ENCODE data around the gene MYH11. TPM values are rescaled to one million over a fixed set of nuclear protein-coding genes. Genes with fewer than 3 reads are reported as not detected.

Gene MYH11
- total RNA-seq, 2 donors from 2014 or later, result 2,411 to 2,456 TPM

DNA sequence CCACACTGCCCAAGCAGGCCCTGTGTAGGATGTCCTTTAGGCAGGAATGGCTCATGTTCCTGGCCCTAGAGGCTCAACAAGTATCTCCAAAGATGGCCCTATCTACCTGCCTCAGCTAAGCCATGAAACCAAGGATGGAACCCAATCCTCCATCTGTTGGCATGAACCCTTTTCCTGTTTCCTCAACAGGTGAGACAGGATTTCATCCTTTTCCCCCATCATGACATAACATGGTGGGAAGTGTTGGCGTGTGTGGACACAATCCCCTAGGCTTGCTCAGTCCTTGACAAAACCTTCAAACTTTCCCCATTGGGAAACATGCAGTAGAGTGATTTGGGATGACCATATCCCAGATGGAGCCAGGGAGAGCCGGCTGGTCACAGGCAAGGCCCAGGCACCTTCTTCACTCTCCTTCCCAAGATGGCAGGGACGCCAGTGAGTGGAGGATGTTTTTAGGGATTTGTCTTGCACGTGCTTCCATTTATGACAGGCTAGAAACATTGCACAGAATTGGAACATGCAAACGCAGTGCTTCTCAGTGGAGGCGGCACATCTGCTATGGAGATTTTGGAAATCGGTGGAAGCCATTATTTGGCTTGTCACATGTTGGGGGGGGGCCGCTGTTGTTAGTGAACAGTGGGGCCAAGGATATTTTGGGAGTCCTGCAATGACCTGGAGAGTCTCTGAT is 77.0 kb downstream of the MYH11 start:
- DNase-seq (ENCODE audit: low spot score) (no peak), ATAC-seq (ENCODE audit: insufficient number of reproducible peaks, low FRiP score, low read depth) (no peak)
- Histone ChIP-seq H3K27me3 (replicated peaks; ENCODE audit: insufficient read depth) (no peaks in the 10 kb centered on the region), H3K9me3 (no peaks in the 10 kb centered on the region), H3K4me1 (ENCODE audit: control insufficient read depth in 1 of 2, low read depth in 2 of 2) (peaks cover 4 to 72% of the 10 kb centered on the region in 2 donors), H3K4me3 (no peak overlapping the region), H3K36me3 (peaks cover 94% of the 10 kb centered on the region), H3K27ac (peak overlapping the region; percentile 5 to 67)
- TF ChIP-seq, protein P1, sequence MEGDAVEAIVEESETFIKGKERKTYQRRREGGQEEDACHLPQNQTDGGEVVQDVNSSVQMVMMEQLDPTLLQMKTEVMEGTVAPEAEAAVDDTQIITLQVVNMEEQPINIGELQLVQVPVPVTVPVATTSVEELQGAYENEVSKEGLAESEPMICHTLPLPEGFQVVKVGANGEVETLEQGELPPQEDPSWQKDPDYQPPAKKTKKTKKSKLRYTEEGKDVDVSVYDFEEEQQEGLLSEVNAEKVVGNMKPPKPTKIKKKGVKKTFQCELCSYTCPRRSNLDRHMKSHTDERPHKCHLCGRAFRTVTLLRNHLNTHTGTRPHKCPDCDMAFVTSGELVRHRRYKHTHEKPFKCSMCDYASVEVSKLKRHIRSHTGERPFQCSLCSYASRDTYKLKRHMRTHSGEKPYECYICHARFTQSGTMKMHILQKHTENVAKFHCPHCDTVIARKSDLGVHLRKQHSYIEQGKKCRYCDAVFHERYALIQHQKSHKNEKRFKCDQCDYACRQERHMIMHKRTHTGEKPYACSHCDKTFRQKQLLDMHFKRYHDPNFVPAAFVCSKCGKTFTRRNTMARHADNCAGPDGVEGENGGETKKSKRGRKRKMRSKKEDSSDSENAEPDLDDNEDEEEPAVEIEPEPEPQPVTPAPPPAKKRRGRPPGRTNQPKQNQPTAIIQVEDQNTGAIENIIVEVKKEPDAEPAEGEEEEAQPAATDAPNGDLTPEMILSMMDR (IDR thresholded peaks at IDR 0.05), result no peak

DNA sequence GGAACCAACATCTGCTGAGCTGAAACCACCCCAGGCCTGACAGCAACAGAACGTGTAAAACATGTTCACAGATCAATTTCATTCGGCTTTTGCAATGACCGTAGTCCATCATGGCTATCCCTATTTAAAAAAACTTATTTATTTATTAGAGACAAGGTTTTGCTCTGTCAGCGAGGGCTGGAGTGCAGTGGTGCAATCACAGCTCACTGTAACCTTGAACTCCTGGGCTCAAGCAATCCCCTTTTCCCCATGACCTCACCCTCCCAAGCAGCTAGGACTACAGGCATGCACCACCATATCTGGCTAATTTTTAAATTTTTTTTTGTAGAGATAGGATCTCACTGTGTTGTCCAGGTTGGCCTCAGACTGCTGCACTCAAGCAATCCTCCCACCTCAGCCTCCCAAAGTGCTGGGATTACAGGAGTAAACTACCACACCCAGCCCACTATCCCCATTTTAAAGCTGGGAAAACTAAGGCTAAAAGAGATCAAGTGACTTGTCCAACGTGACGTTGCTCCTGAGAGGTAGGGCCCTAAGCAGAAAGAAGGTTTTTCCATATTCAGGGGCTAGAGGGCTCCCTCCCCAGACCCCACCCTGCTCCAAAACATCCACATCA is 77.7 kb downstream of the MYH11 start:
- peaks cover 10 to 73% of the 10 kb centered on the region in 2 donors for H3K4me1 ChIP-seq (ENCODE audit: control insufficient read depth in 1 of 2, low read depth in 2 of 2)
- H3K27ac ChIP-seq, result peak overlapping the region; percentile 5 to 67
- ATAC-seq (ENCODE audit: insufficient number of reproducible peaks, low FRiP score, low read depth) (no peak), DNase-seq (ENCODE audit: low spot score) (no peak)
- H3K9me3 ChIP-seq, result no peaks in the 10 kb centered on the region
- no peaks in the 10 kb centered on the region for H3K27me3 ChIP-seq (replicated peaks; ENCODE audit: insufficient read depth)
- H3K4me3 ChIP-seq, result no peak overlapping the region
- TF ChIP-seq, protein P1 (IDR thresholded peaks at IDR 0.05), result no peak
- peaks cover 89% of the 10 kb centered on the region for H3K36me3 ChIP-seq

DNA sequence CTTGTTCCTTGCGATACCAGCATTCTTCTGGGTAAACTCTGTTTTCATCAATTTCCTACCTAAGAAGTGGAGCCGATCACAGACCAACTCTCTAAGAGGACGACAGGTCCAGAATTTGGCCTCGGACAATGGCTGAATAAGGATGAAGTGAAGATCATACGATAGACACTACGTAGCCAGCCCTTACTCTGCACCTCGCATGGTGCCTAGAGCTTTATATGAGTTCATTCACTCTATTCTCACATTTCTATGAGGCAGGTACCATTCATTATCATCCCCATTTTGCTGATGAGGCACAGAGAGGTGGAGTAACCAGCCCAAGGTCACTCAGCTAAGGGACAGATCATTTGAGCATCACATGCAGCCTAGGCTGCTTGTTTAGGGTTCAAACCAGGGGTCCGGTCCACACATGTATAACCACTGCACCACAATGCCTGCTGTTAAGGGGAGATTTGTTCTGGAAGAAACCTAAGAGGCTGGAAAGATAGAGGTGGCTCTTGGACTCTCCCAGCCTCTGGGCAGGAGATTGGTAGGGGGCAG is 78.6 kb downstream of the MYH11 start:
- Histone ChIP-seq H3K9me3 (no peaks in the 10 kb centered on the region), H3K27ac (peak overlapping the region; percentile 5 to 67), H3K4me1 (ENCODE audit: control insufficient read depth in 1 of 2, low read depth in 2 of 2) (peaks cover 10 to 78% of the 10 kb centered on the region in 2 donors), H3K36me3 (peaks cover 80% of the 10 kb centered on the region), H3K27me3 (replicated peaks; ENCODE audit: insufficient read depth) (no peaks in the 10 kb centered on the region), H3K4me3 (no peak overlapping the region)
- TF ChIP-seq, protein P1 (IDR thresholded peaks at IDR 0.05), result no peak
- no peak for ATAC-seq (ENCODE audit: insufficient number of reproducible peaks, low FRiP score, low read depth)
- no peak for DNase-seq (ENCODE audit: low spot score)

DNA sequence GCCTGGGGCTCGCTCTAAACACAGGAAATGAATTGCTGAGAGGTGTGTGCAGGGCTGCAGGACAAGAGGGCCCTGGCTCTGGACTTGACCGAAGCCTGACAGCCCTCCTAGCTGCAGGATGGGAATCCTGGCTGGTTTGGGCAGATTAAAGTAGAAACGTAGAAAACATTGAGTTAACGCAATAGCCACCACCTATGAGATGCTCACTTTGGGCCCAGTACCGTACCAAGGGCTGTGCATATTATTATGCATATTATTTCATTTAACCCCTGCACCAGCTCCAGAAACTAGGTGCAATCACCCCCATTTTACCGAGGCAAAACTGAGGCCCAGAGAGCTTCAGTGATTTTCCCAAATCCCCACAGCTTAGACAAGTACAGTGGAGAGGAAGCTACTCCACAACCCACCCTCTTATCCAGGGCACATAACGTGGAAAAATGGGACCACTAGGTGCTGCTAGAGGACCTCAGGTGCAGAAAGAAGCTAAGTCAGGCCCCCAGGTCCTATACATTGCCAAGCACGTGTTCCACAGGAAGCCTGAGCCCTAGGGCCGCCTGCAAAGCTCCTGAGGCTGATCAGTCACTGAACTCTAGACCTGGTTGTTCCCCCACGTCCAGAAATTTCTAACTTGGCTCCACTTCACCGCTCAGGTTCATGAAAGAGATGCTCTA is 79.2 kb downstream of the MYH11 start:
- Histone ChIP-seq H3K27ac (peak overlapping the region in 1 of 2 donors; percentile 67), H3K4me1 (ENCODE audit: control insufficient read depth in 1 of 2, low read depth in 2 of 2) (peaks cover 11 to 82% of the 10 kb centered on the region in 2 donors), H3K27me3 (replicated peaks; ENCODE audit: insufficient read depth) (no peaks in the 10 kb centered on the region), H3K9me3 (no peaks in the 10 kb centered on the region), H3K4me3 (no peak overlapping the region), H3K36me3 (peaks cover 76% of the 10 kb centered on the region)
- no peak for ATAC-seq (ENCODE audit: insufficient number of reproducible peaks, low FRiP score, low read depth)
- TF ChIP-seq, protein P1 (IDR thresholded peaks at IDR 0.05), result no peak
- no peak for DNase-seq (ENCODE audit: low spot score)

DNA sequence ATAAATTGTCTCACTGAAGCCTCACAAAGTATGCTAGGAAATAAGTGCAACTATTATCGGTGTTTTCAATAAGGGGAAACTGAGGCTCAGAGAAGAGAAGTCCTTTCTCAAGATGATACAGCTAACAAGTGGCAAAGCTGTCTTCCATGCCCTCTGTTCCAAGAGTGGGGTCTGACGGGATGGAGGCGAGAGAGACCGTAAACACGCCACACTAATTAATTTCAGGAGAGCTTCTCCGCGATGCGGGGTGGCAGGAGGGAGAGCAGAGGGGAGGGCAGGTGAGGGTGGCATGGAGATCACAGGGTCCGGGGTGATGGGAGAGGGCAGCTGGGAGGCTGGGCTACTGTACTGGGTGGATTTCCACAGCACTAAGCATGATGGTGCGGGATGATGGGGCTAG is 80.3 kb downstream of the MYH11 start:
- Histone ChIP-seq H3K27ac (peak overlapping the region; percentile 16 to 26), H3K27me3 (replicated peaks; ENCODE audit: insufficient read depth) (no peaks in the 10 kb centered on the region), H3K9me3 (no peaks in the 10 kb centered on the region), H3K4me3 (no peak overlapping the region), H3K4me1 (ENCODE audit: control insufficient read depth in 1 of 2, low read depth in 2 of 2) (peaks cover 17 to 92% of the 10 kb centered on the region in 2 donors), H3K36me3 (peaks cover 80% of the 10 kb centered on the region)
- no peak for ATAC-seq (ENCODE audit: insufficient number of reproducible peaks, low FRiP score, low read depth)
- TF ChIP-seq, protein P1 (IDR thresholded peaks at IDR 0.05), result no peak
- DNase-seq (ENCODE audit: low spot score), result no peak

All from thoracic aorta (tissue), 2 donors.